Measurements from ENCODE around the gene ISG15.
A peak's percentile ranks its signal among the peaks of the same experiment; 100 is the strongest.

GRCh38 chr1:1019122-1019999 is 6.1 kb downstream of the ISG15 start:
- peak; percentile 50 for TF ChIP-seq CTCF (conservative IDR thresholded peaks at IDR 0.05; ENCODE audit: low read depth, low read length)
- no peak for TF ChIP-seq EZH2phosphoT487 (IDR thresholded peaks at IDR 0.05; ENCODE audit: borderline replicate concordance, low read length)
- TF ChIP-seq EZH2 (IDR thresholded peaks at IDR 0.05; ENCODE audit: low read length, unreplicated experiment), result no peak

Measured in PC-3 (cell line).